ENCODE measurements around the gene AFF3.

- no peak for TF ChIP-seq CTCF (IDR thresholded peaks at IDR 0.05)
- no peak for TF ChIP-seq POLR2A (IDR thresholded peaks at IDR 0.05)
- no peak for TF ChIP-seq POLR2AphosphoS5 (IDR thresholded peaks at IDR 0.05)
Observed at GRCh38 chr2:100071335-100072043, 70.9 kb downstream of the AFF3 start.

Measured in stomach (tissue), 4 donors.